OCI-LY1 (cell line): ENCODE measurements around the gene S100B.

Experiments used
- CTCF ChIP-seq: fragments of 200-600 bp; sonication (generic), shearing (Covaris generic); IDR thresholded peaks from 2 replicates; pipeline ENCODE4 v1.5.1; 2017; ENCODE audit warnings: mild to moderate bottlenecking, antibody characterized with exemption, low read length, moderate library complexity, mixed read lengths
- EZH2 ChIP-seq: fragments of 200-600 bp; sonication (generic), shearing (Covaris generic); IDR thresholded peaks from 2 replicates; pipeline ENCODE4 v1.8.0; 2017; ENCODE audit warnings: borderline replicate concordance, mixed run types, mild to moderate bottlenecking, antibody characterized with exemption, low read length, moderate library complexity, mixed read lengths

DNA sequence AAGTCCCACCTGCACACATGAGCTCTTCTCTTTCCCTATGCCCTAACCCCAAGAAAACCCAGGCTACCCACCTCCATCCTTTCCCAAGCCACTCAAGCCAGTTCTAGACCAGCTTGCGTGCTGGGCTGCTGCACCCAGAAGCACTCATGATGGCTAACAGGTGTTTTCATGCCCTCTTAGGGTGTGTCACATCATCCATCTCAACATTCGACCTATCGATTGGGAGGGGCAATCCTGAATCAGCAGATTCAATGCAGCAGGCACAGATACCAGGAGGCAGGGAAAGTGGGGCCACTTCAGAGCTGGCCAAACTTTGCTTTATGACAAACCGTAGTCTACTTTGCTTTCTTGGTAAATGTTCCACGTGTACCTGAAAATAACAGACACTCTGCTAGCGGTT lies 24.0 kb upstream of the S100B start:
- TF ChIP-seq EZH2 (no peak), CTCF (no peak)
